ENCODE data around the gene ASCL2.

Gene ASCL2

DNA sequence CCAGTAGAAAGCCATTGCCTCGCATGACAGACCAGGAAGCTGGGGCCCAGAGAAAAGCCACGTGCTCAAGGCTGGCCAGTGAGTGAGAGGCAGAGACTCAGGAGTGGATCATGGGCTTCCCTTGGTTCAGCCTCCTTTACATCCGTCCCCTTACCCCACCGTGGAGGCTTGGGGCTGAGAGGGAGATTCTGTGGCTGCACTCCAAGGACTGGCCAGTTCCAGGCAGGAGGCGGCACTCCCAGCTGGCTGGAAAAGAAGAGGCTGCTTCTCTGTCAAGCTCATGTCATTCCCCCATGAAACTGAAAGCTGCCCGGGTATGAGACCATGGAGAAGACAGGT lies 6.6 kb upstream of the ASCL2 start:
- peak; percentile 6 for DNase-seq

DNA sequence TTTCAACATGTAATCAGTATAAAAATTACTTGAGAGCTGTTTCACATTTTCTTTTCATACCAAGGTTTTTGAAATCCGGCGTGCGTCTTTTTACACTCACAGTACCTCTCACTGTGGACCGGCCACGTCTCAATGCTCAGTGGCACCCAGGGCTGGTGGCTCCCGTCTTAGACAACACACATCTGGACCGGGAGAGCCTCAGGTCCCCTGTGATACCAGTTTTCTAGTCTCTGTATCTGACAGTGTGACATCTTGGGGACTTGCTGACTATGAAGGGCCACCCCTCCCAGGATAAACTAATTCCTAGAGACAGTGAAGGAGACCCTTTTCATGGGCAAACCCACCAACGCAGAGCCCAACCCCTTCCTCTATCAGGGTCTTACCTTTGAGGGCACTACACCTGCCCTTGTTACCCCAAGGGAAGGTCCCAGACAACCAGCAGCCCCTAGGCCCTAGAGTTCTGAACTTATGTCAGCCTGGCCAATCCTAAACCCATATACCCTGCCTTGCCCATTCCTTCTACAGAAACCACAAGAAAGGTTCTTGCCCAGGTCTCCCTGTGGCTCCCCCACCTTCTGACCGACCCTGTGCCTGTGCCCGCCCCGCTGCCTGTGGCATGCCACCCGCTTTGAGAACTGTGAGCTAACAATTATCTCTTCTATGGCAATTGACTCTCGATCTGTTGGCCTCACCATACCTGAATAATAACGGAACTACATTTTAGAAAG lies 6.1 kb upstream of the ASCL2 start:
- no peak overlapping the region for H3K27ac ChIP-seq
- TF ChIP-seq, protein P1, sequence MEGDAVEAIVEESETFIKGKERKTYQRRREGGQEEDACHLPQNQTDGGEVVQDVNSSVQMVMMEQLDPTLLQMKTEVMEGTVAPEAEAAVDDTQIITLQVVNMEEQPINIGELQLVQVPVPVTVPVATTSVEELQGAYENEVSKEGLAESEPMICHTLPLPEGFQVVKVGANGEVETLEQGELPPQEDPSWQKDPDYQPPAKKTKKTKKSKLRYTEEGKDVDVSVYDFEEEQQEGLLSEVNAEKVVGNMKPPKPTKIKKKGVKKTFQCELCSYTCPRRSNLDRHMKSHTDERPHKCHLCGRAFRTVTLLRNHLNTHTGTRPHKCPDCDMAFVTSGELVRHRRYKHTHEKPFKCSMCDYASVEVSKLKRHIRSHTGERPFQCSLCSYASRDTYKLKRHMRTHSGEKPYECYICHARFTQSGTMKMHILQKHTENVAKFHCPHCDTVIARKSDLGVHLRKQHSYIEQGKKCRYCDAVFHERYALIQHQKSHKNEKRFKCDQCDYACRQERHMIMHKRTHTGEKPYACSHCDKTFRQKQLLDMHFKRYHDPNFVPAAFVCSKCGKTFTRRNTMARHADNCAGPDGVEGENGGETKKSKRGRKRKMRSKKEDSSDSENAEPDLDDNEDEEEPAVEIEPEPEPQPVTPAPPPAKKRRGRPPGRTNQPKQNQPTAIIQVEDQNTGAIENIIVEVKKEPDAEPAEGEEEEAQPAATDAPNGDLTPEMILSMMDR (IDR thresholded peaks at IDR 0.05; ENCODE audit: low read depth, low read length) = no peak
- peaks cover 86% of the 10 kb centered on the region for H3K27me3 ChIP-seq (ENCODE audit: insufficient read depth, low read depth, severe bottlenecking)
- no peak for DNase-seq
- no peak overlapping the region for H3K4me3 ChIP-seq (ENCODE audit: low read depth, low read length)
- peaks cover 9% of the 10 kb centered on the region for H3K9me3 ChIP-seq (ENCODE audit: severe bottlenecking)
- no peaks in the 10 kb centered on the region for H3K36me3 ChIP-seq

More for the DNA sequence above, 6.6 kb upstream of the ASCL2 start:
- Histone ChIP-seq H3K4me3 (ENCODE audit: low read depth, low read length) (no peak overlapping the region), H3K27ac (no peak overlapping the region), H3K36me3 (no peaks in the 10 kb centered on the region), H3K9me3 (ENCODE audit: severe bottlenecking) (peaks cover 9% of the 10 kb centered on the region), H3K27me3 (ENCODE audit: insufficient read depth, low read depth, severe bottlenecking) (peaks cover 86% of the 10 kb centered on the region)
- TF ChIP-seq, protein P1 (IDR thresholded peaks at IDR 0.05; ENCODE audit: low read depth, low read length) = no peak

DNA sequence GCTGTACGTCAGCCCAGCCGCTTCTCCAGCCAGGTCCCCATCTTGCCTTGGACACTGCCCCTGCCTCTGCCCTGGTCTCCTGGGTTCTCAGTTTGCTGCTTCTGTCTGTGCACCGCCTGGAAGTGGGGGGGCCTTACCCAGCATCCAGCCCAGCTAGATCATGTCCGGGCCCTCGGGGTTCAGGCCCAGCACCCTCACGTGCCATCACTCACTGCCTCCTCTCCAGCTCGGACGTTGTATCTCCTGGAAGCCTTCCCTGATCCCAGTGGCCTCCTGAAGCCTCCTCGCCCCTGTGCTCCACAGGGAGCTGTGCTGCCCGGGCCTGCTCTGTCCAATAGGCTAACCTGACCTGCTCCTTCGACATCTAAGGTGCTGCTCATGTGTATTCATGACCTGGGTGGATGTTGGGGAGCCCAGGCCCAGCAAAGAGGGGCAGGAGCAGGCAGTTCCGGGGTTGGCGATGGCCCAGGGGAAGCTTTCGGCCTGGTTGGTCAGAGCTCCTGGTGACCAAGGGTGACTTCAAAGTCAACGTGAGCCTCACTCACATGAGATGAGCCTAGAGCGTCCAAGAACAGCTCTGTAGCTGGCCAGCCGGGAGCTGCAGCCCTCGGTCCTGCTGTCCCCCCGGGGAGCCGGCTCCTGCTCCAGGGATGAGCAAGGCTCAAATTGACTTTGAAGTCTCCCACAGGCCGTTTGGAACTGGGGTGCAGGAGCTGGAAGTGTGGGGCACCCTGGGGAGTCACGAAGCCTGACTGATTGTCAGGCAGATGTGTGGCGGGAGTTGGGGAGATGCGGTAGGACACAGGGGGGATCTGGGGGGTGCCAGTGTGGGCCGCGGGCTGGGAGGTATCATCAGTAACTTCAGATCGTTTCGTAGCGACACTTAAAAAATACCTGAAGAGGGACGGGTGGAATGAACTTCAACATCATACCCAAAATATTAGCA lies 5.2 kb upstream of the ASCL2 start:
- Histone ChIP-seq H3K9me3 (ENCODE audit: severe bottlenecking) (peaks cover 13% of the 10 kb centered on the region), H3K27ac (no peak overlapping the region), H3K36me3 (no peaks in the 10 kb centered on the region), H3K27me3 (ENCODE audit: insufficient read depth, low read depth, severe bottlenecking) (peaks cover 87% of the 10 kb centered on the region), H3K4me3 (ENCODE audit: low read depth, low read length) (no peak overlapping the region)
- DNase-seq = no peak
- TF ChIP-seq, protein P1 (IDR thresholded peaks at IDR 0.05; ENCODE audit: low read depth, low read length) = no peak

DNA sequence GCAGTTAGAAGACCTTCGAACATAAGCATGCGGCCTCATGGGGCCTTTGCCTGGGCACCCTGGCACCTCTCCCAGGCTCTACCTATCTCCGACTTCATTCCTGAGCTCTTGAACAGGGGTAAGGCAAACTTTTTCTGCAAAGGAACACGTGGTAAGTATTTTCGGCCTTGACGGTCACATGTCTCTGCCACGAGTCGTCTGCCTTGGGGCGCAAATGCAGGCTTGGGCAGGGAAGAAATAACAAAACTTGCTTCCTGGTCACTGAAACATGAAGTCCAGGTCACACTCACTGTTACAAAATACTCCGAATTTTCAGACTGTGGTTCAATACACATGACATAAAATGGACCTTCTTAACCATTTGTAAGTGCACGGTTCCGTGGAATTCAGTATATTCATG lies 3.4 kb upstream of the ASCL2 start:
- TF ChIP-seq, protein P1 (IDR thresholded peaks at IDR 0.05; ENCODE audit: low read depth, low read length) = no peak
- H3K36me3 ChIP-seq = no peaks in the 10 kb centered on the region
- no peak overlapping the region for H3K4me3 ChIP-seq (ENCODE audit: low read depth, low read length)
- DNase-seq = no peak
- no peak overlapping the region for H3K27ac ChIP-seq
- peaks cover 4% of the 10 kb centered on the region for H3K9me3 ChIP-seq (ENCODE audit: severe bottlenecking)
- H3K27me3 ChIP-seq (ENCODE audit: insufficient read depth, low read depth, severe bottlenecking) = peaks cover 96% of the 10 kb centered on the region

DNA sequence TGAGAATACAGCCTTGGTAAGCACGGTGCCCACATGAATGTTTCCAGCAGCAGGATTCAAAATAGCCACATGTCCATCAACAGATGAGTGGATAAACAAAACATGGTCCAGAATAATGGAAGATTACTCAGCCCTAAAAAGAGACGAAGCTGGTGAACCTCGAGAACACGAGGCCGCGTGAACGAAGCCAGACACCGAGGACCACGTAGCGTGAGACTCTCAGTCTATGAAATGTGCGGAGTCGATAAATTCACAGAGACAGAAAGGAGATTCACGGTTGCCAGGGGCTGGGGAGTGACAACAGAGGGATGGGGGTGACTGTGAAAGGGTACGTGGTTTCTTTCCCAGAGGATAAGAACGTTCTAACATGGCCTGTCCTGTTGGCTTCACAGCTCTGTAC lies 2.9 kb upstream of the ASCL2 start:
- no peak for DNase-seq
- no peak overlapping the region for H3K4me3 ChIP-seq (ENCODE audit: low read depth, low read length)
- peaks cover 4% of the 10 kb centered on the region for H3K9me3 ChIP-seq (ENCODE audit: severe bottlenecking)
- TF ChIP-seq, protein P1 (IDR thresholded peaks at IDR 0.05; ENCODE audit: low read depth, low read length) = no peak
- H3K36me3 ChIP-seq = no peaks in the 10 kb centered on the region
- peaks cover 96% of the 10 kb centered on the region for H3K27me3 ChIP-seq (ENCODE audit: insufficient read depth, low read depth, severe bottlenecking)
- no peak overlapping the region for H3K27ac ChIP-seq
